Endodermal cell (in vitro differentiated cells): ENCODE results near the gene GRN. TPM values are rescaled to one million over a fixed set of nuclear protein-coding genes. Genes with fewer than 3 reads are reported as not detected.
"Not testable (repeated sequence)": the region's sequence is repeated elsewhere in the genome, so short reads cannot be mapped to it uniquely, and the experiment has no call there.

ENCODE experiments used
- DNase-seq: peaks from one replicate; pipeline ENCODE4 v3.0.0-alpha.2; 2017
- H3K27ac ChIP-seq: 2 replicates; pipeline ENCODE4 v1.5.1; 2013; ENCODE audit warnings: mild to moderate bottlenecking, low read depth, low read length, moderate library complexity
- H3K27me3 ChIP-seq: 2 replicates; pipeline ENCODE4 v1.6.1; 2013; ENCODE audit warnings: mild to moderate bottlenecking, low read length, moderate library complexity; ENCODE audit not compliant: insufficient read depth, control insufficient read depth, poor library complexity, severe bottlenecking
- H3K36me3 ChIP-seq: 2 replicates; pipeline ENCODE4 v1.7.0; 2013; ENCODE audit warnings: mild to moderate bottlenecking, low read length, moderate library complexity; ENCODE audit not compliant: control insufficient read depth, insufficient read depth
- H3K4me1 ChIP-seq: one replicate; pipeline ENCODE4 v1.7.0; 2013; ENCODE audit warnings: low read length; ENCODE audit not compliant: control insufficient read depth, insufficient read depth
- H3K4me3 ChIP-seq: 2 replicates; pipeline ENCODE4 v1.5.1; 2013; ENCODE audit warnings: mild to moderate bottlenecking, low read length, moderate library complexity
- H3K9ac ChIP-seq: 2 replicates; pipeline ENCODE4 v1.6.1; 2013; ENCODE audit warnings: mild to moderate bottlenecking, low read length, moderate library complexity; ENCODE audit not compliant: poor library complexity, severe bottlenecking; ENCODE audit errors: extremely low read depth
- H3K9me3 ChIP-seq: 2 replicates; pipeline ENCODE4 v1.6.1; 2013; ENCODE audit warnings: mild to moderate bottlenecking, low read length, moderate library complexity; ENCODE audit not compliant: control insufficient read depth
- H3K27ac Mint-ChIP-seq: 2 replicates; pipeline ENCODE4 v1.8.0; 2020; ENCODE audit warnings: mixed read lengths
- H3K27me3 Mint-ChIP-seq: 2 replicates; pipeline ENCODE4 v1.8.0; 2021; ENCODE audit warnings: mild to moderate bottlenecking, mixed read lengths; ENCODE audit not compliant: insufficient read depth
- H3K36me3 Mint-ChIP-seq: 2 replicates; pipeline ENCODE4 v1.8.0; 2020; ENCODE audit warnings: low read depth, mixed read lengths
- H3K4me1 Mint-ChIP-seq: 2 replicates; pipeline ENCODE4 v1.8.0; 2020; ENCODE audit warnings: mixed read lengths
- H3K4me3 Mint-ChIP-seq: 2 replicates; pipeline ENCODE4 v1.8.0; 2020; ENCODE audit warnings: mild to moderate bottlenecking, moderate library complexity, mixed read lengths
- H3K9me3 Mint-ChIP-seq: 2 replicates; pipeline ENCODE4 v1.8.0; 2020; ENCODE audit warnings: mild to moderate bottlenecking, mixed read lengths
- CTCF ChIP-seq: fragments of 200-600 bp; sonication (generic); conservative IDR thresholded peaks from 2 replicates; pipeline ENCODE4 v1.5.0; 2021; ENCODE audit warnings: antibody characterized with exemption, mild to moderate bottlenecking
- WGBS, 2 experiments: methylation state at CpG; one replicate each; pipeline versions ENCODE4 v1.1.5 to v1.1.7; 2013; ENCODE audit warnings: missing lambda C conversion rate in 2 of 2, mixed read lengths in 1 of 2; ENCODE audit not compliant: insufficient coverage in 1 of 2, insufficient read length in 1 of 2; 5-methylcytosine and 5-hydroxymethylcytosine counted together
- total RNA-seq, 2 donors: library from RNA; stranded (reverse); fragmentation: NEBNext Ultra II Directional in 1 of 2; extraction: Animal tissue kit (Norgen Biotek cat#: 25700) in 1 of 2; gene quantifications; 2 replicates in 1 of 2; 3 replicates in 1 of 2; pipeline ENCODE4 v1.2.1, GENCODE V29; 2021

GRN gene
- total RNA-seq, 2 donors from 2014 or later: 178 to 205 TPM

DNA sequence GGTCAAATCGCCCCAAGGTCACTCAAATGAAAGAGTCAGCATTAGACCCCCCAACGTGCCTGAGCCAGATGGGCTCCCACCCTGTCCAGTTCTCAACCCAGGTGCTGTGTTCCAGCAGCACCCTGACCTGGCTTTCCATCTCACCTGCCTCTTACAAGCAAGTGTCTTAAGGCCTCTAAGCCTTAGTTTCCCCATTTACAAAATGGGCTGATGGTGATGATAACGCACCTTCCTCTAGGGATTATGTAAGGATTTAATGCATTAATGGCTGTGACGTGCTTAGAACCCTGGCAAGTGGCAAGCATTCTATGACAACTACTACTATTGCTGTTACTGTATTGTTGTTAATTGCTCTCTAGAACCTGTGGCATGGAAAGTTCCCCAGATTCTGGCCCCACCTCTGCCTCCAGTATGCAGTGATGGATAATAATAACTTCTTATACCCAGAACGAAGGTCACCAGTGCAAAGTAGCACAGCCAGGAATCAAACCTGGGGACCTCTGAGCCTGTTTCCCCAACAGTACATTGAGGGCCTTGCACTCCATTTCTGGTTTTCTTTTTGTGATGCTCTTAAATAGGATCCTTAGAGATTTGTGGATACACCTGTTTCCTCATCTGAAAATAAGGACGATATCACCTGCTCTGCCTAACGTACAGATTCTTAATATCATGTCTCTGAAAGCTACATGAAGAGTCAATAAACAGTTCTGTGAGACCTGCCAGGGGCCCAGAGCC is 17.2 kb upstream of the GRN start:
- no peak for DNase-seq
- Mint-ChIP-seq H3K4me1 (no peaks in the 10 kb centered on the region), H3K36me3 (peaks cover 1% of the 10 kb centered on the region), H3K27me3 (no peaks in the 10 kb centered on the region), H3K27ac (no peak overlapping the region), H3K9me3 (no peaks in the 10 kb centered on the region), H3K4me3 (no peak overlapping the region)
- Histone ChIP-seq H3K27me3 (no peaks in the 10 kb centered on the region), H3K36me3 (no peaks in the 10 kb centered on the region), H3K4me1 (no peaks in the 10 kb centered on the region), H3K9ac (no peak overlapping the region), H3K9me3 (no peaks in the 10 kb centered on the region), H3K4me3 (no peak overlapping the region), H3K27ac (no peak overlapping the region)
- 94% methylated on average over 2 to 7 of the region's 7 CpGs for WGBS, 2 experiments
- TF ChIP-seq CTCF: no peak

DNA sequence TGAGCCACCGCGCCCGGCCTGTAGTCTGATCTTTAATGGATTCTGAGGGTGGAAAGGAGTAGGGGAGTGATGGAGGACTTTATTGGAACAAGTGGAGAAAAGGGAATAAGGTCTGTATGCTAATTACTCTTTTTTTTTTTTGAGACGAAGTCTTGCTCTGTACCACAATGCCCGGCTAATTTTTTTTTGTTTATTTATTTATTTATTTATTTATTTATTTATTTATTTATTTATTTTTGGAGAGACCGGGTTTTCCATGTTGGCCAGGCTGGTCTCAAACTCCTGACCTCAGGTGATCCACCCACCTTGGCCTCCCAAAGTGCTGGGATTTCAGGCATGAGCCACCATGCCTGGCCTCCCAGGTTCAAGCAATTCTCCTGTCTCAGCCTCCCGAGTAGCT is 15.6 kb upstream of the GRN start:
- DNase-seq, H3K4me1 ChIP-seq, H3K27me3 Mint-ChIP-seq, H3K36me3 Mint-ChIP-seq, H3K27ac ChIP-seq, H3K9me3 ChIP-seq, H3K4me1 Mint-ChIP-seq, H3K27ac Mint-ChIP-seq, H3K9me3 Mint-ChIP-seq, H3K27me3 ChIP-seq, H3K4me3 Mint-ChIP-seq, H3K9ac ChIP-seq, H3K4me3 ChIP-seq, H3K36me3 ChIP-seq: not testable (repeated sequence)
- 91 to 97% methylated on average over 4 to 5 of the region's 7 CpGs for WGBS, 2 experiments

DNA sequence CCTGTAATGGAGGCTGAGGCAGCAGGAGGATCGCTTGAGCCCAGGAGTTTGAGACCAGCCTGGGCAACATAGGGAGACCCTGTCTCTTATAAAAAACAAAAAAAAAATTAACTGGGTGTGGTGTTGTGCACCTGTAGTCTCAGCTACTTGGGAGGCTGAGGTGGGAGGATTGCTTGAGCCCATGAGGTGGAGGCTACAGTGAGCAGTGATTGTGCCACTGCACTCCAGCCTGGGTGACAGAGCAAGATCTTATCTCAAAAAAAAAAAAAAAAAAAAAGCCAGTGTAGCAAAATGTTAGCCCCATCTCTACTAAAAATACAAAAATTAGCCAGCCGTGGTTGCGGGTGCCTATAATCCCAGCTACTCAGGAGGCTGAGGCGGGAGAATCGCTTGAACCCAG is 14.8 kb upstream of the GRN start:
- not testable (repeated sequence) for H3K27ac ChIP-seq, H3K4me1 ChIP-seq, H3K9ac ChIP-seq, H3K36me3 ChIP-seq, H3K9me3 Mint-ChIP-seq, H3K4me1 Mint-ChIP-seq, H3K36me3 Mint-ChIP-seq, H3K4me3 ChIP-seq, H3K27me3 ChIP-seq, H3K4me3 Mint-ChIP-seq, H3K27ac Mint-ChIP-seq, H3K27me3 Mint-ChIP-seq, H3K9me3 ChIP-seq, DNase-seq
- WGBS, 2 experiments: 91 to 100% methylated on average over 2 to 5 of the region's 5 CpGs

DNA sequence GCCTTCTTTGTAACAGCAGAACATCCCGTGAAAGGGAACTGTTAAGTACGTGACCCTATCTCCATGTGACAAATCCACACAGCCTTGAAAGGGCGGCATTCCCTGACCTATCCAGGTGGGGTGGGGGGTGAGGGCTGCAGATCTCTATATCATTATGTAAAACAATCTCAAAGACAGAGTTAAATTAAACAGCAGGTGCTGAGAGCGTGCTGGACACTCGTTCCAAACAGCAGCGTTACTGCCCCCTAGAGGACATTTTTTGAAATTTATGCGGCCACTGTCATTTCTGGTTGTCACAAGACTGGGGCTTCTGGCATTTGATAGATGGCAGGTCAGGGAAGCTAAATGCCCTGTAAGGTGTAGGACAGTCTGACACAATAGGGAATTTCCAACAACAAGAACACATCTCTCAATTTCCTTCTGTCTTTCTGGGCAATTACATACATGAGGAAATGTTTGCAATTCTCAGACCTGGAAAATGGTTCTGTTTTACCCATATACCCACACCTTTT is 13.8 kb upstream of the GRN start:
- H3K4me3 ChIP-seq: no peak overlapping the region
- no peak overlapping the region for H3K27ac ChIP-seq
- no peaks in the 10 kb centered on the region for H3K27me3 ChIP-seq
- no peaks in the 10 kb centered on the region for H3K4me1 ChIP-seq
- peak; percentile 93 for DNase-seq
- peak; percentile 87 for TF ChIP-seq CTCF
- no peak overlapping the region for H3K9ac ChIP-seq
- Mint-ChIP-seq H3K4me3 (no peak overlapping the region), H3K9me3 (no peaks in the 10 kb centered on the region), H3K36me3 (no peaks in the 10 kb centered on the region), H3K27ac (no peak overlapping the region), H3K27me3 (no peaks in the 10 kb centered on the region), H3K4me1 (no peaks in the 10 kb centered on the region)
- WGBS, 2 experiments: 0 to 25% methylated on average over 4 to 7 of the region's 7 CpGs
- no peaks in the 10 kb centered on the region for H3K9me3 ChIP-seq
- no peaks in the 10 kb centered on the region for H3K36me3 ChIP-seq
